Stomach (tissue), 4 donors: ENCODE measurements around the gene ZNF543.

Experiments used
- CTCF ChIP-seq, 7 experiments: fragments of 450-650 bp in 4 of 7; fragments of 200-600 bp in 3 of 7; sonication (generic) in 3 of 7; IDR thresholded peaks; one replicate each; pipeline ENCODE4 v1.5.1; 2016 to 2019; ENCODE audit warnings: antibody characterized with exemption in 7 of 7, control low read depth in 2 of 7, mild to moderate bottlenecking in 1 of 7
- POLR2A ChIP-seq, 4 donors: fragments of 450-650 bp; IDR thresholded peaks; one replicate each; pipeline ENCODE4 v1.6.1; 2016; ENCODE audit warnings: antibody characterized with exemption in 4 of 4, control low read depth in 2 of 4, mild to moderate bottlenecking in 1 of 4, moderate library complexity in 1 of 4
- POLR2AphosphoS5 ChIP-seq, 3 donors: sonication (generic); formaldehyde crosslinking; IDR thresholded peaks; one replicate each; pipeline ENCODE4 v1.6.1; 2016; ENCODE audit warnings: antibody characterized with exemption in 3 of 3

GRCh38 chr19:57314146-57314545, 6.1 kb upstream of the ZNF543 start:
- TF ChIP-seq CTCF (IDR thresholded peaks at IDR 0.05) (no peak), POLR2AphosphoS5 (IDR thresholded peaks at IDR 0.05) (no peak), POLR2A (IDR thresholded peaks at IDR 0.05) (no peak)
